Esophagus muscularis mucosa (tissue), 4 donors: ENCODE data around the gene MPEG1. TPM values are rescaled to one million over a fixed set of nuclear protein-coding genes. Genes with fewer than 3 reads are reported as not detected.

Experiments used
- DNase-seq: peaks from one replicate; pipeline ENCODE4 v3.0.0-alpha.2; 2017; ENCODE audit errors: extremely low spot score
- H3K27ac ChIP-seq, 4 donors: fragments of 200-600 bp; sonication (generic); replicated peaks in 1 of 4; 1 replicate in 3 of 4; 2 replicates in 1 of 4; pipeline ENCODE4 v1.5.1; 2016 to 2019; ENCODE audit warnings: mild to moderate bottlenecking in 1 of 4
- H3K27me3 ChIP-seq, 4 donors: fragments of 200-600 bp; sonication (generic); one replicate each; pipeline versions ENCODE4 v1.5.1 to v1.6.0; 2016 to 2019
- H3K36me3 ChIP-seq, 4 donors: fragments of 200-600 bp; sonication (generic); one replicate each; pipeline ENCODE4 v1.5.1; 2016 to 2019
- H3K4me1 ChIP-seq, 4 donors: fragments of 200-600 bp; sonication (generic); one replicate each; pipeline ENCODE4 v1.5.1; 2016 to 2019
- H3K4me3 ChIP-seq, 4 donors: fragments of 200-600 bp; sonication (generic); 1 replicate in 2 of 4; 2 replicates in 2 of 4; pipeline ENCODE4 v1.5.1; 2016 to 2019; ENCODE audit warnings: mild to moderate bottlenecking in 4 of 4, moderate library complexity in 1 of 4
- H3K9me3 ChIP-seq, 4 donors: fragments of 200-600 bp; sonication (generic); 1 replicate in 3 of 4; 2 replicates in 1 of 4; pipeline ENCODE4 v1.5.1; 2016 to 2019
- EP300 ChIP-seq: sonication (generic); formaldehyde crosslinking; IDR thresholded peaks from one replicate; pipeline ENCODE4 v1.6.1; 2017; ENCODE audit warnings: antibody characterized with exemption
- POLR2A ChIP-seq: fragments of 450-650 bp; IDR thresholded peaks from one replicate; pipeline ENCODE4 v1.6.1; 2017; ENCODE audit warnings: antibody characterized with exemption, moderate library complexity, mild to moderate bottlenecking, low read depth
- POLR2AphosphoS5 ChIP-seq, 2 donors: sonication (generic); formaldehyde crosslinking; IDR thresholded peaks; one replicate each; pipeline ENCODE4 v1.6.1; 2017; ENCODE audit warnings: antibody characterized with exemption in 2 of 2
- WGBS: methylation state at CpG from one replicate; pipeline ENCODE4 v1.1.5; 2018; 5-methylcytosine and 5-hydroxymethylcytosine counted together
- intact Hi-C: fragments of 100-400 bp; cut with DNase I; formaldehyde crosslinking; loops from one replicate; pipeline ENCODE4 v1.15.1; 2023
- total RNA-seq, 4 donors: library from RNA; depleted of rRNA; stranded (reverse); fragments of >200 nt; gene quantifications; one replicate each; pipeline versions ENCODE4 v1.1.0 to v1.2.1, GENCODE V29; 2016
- TF ChIP-seq, protein P1 (sequence below), 3 experiments: fragments of 200-600 bp in 2 of 3; fragments of 450-650 bp in 1 of 3; sonication (generic) in 2 of 3; IDR thresholded peaks; one replicate each; pipeline ENCODE4 v1.5.1; 2017 to 2019; ENCODE audit warnings: antibody characterized with exemption in 3 of 3, mild to moderate bottlenecking in 2 of 3, moderate library complexity in 1 of 3

MPEG1 gene
- total RNA-seq, 4 donors from 2014 or later: 10.1 to 36.1 (median 14.8) TPM

- H3K9me3 ChIP-seq: no peaks in the 10 kb centered on the region
- intact Hi-C loops: no loop called here
- H3K36me3 ChIP-seq: peaks cover 0 to 44% (median 29%) of the 10 kb centered on the region in 4 donors
- no peaks in the 10 kb centered on the region for H3K27me3 ChIP-seq
- no peak overlapping the region for H3K27ac ChIP-seq
- TF ChIP-seq POLR2A (no peak), POLR2AphosphoS5 (IDR thresholded peaks at IDR 0.05) (no peak), EP300 (no peak)
- TF ChIP-seq, protein P1, sequence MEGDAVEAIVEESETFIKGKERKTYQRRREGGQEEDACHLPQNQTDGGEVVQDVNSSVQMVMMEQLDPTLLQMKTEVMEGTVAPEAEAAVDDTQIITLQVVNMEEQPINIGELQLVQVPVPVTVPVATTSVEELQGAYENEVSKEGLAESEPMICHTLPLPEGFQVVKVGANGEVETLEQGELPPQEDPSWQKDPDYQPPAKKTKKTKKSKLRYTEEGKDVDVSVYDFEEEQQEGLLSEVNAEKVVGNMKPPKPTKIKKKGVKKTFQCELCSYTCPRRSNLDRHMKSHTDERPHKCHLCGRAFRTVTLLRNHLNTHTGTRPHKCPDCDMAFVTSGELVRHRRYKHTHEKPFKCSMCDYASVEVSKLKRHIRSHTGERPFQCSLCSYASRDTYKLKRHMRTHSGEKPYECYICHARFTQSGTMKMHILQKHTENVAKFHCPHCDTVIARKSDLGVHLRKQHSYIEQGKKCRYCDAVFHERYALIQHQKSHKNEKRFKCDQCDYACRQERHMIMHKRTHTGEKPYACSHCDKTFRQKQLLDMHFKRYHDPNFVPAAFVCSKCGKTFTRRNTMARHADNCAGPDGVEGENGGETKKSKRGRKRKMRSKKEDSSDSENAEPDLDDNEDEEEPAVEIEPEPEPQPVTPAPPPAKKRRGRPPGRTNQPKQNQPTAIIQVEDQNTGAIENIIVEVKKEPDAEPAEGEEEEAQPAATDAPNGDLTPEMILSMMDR (IDR thresholded peaks at IDR 0.05): no peak
- WGBS: 85% methylated on average over 10 of the region's 10 CpGs
- H3K4me3 ChIP-seq: no peak overlapping the region
- H3K4me1 ChIP-seq: peaks cover 0 to 18% (median 11%) of the 10 kb centered on the region in 4 donors
- DNase-seq: no peak
These were observed 19.1 kb downstream of the MPEG1 start for GRCh38 chr11:59193587-59194130.

GRCh38 chr11:59192446-59193020, 20.2 kb downstream of the MPEG1 start:
- no peak for DNase-seq
- peaks cover 0 to 19% (median 8%) of the 10 kb centered on the region in 4 donors for H3K4me1 ChIP-seq
- TF ChIP-seq POLR2AphosphoS5 (IDR thresholded peaks at IDR 0.05): no peak
- TF ChIP-seq, protein P1 (IDR thresholded peaks at IDR 0.05): no peak
- intact Hi-C loops: no loop called here
- no peak overlapping the region for H3K27ac ChIP-seq
- peaks cover 0 to 44% (median 29%) of the 10 kb centered on the region in 4 donors for H3K36me3 ChIP-seq
- H3K4me3 ChIP-seq: no peak overlapping the region
- no peaks in the 10 kb centered on the region for H3K27me3 ChIP-seq
- WGBS: 98% methylated on average over 4 of the region's 4 CpGs
- H3K9me3 ChIP-seq: no peaks in the 10 kb centered on the region

GRCh38 chr11:59191890-59192289, 20.8 kb downstream of the MPEG1 start:
- DNase-seq: no peak
- H3K4me1 ChIP-seq: peaks cover 5 to 24% (median 11%) of the 10 kb centered on the region in 4 donors
- no peak overlapping the region for H3K27ac ChIP-seq
- H3K27me3 ChIP-seq: no peaks in the 10 kb centered on the region
- intact Hi-C loops: no loop called here
- H3K36me3 ChIP-seq: peaks cover 0 to 44% (median 29%) of the 10 kb centered on the region in 4 donors
- TF ChIP-seq POLR2A (no peak), EP300 (no peak), POLR2AphosphoS5 (IDR thresholded peaks at IDR 0.05) (no peak)
- TF ChIP-seq, protein P1 (IDR thresholded peaks at IDR 0.05): no peak
- WGBS: 97% methylated on average over 8 of the region's 8 CpGs
- H3K9me3 ChIP-seq: no peaks in the 10 kb centered on the region
- no peak overlapping the region for H3K4me3 ChIP-seq

GRCh38 chr11:59191095-59191494, 21.6 kb downstream of the MPEG1 start:
- DNase-seq: no peak
- Histone ChIP-seq H3K4me1 (peaks cover 7 to 25% (median 18%) of the 10 kb centered on the region in 4 donors), H3K27me3 (no peaks in the 10 kb centered on the region), H3K9me3 (no peaks in the 10 kb centered on the region), H3K4me3 (no peak overlapping the region), H3K36me3 (peaks cover 0 to 40% (median 27%) of the 10 kb centered on the region in 4 donors), H3K27ac (no peak overlapping the region)
- intact Hi-C loops: no loop called here
- 92% methylated on average over 4 of the region's 4 CpGs for WGBS
- TF ChIP-seq POLR2AphosphoS5 (IDR thresholded peaks at IDR 0.05) (no peak), POLR2A (no peak), EP300 (no peak)
- TF ChIP-seq, protein P1 (IDR thresholded peaks at IDR 0.05): no peak
